ENCODE results near the gene SOX1.

The SOX1 gene

DNA sequence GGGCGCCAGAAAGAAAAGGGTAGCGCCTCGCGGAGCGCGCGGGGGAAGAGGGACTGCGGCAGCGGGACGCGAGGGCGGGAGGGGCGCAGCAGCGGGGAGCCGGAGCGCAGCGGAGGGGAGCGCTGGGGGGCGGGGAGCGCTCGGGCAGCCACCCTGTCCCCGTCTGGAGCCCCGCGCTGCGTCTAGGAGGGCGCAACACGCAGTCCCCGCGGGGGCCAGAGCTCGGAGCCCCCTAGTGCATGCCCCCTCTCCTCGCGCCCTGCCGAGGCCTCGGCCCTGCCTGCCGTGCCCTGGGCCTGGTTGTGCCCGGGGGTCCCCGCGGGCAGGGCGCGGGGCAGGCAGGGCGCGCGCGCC, 37.9 kb downstream of the SOX1 start (continued):
- TF ChIP-seq, protein P1, sequence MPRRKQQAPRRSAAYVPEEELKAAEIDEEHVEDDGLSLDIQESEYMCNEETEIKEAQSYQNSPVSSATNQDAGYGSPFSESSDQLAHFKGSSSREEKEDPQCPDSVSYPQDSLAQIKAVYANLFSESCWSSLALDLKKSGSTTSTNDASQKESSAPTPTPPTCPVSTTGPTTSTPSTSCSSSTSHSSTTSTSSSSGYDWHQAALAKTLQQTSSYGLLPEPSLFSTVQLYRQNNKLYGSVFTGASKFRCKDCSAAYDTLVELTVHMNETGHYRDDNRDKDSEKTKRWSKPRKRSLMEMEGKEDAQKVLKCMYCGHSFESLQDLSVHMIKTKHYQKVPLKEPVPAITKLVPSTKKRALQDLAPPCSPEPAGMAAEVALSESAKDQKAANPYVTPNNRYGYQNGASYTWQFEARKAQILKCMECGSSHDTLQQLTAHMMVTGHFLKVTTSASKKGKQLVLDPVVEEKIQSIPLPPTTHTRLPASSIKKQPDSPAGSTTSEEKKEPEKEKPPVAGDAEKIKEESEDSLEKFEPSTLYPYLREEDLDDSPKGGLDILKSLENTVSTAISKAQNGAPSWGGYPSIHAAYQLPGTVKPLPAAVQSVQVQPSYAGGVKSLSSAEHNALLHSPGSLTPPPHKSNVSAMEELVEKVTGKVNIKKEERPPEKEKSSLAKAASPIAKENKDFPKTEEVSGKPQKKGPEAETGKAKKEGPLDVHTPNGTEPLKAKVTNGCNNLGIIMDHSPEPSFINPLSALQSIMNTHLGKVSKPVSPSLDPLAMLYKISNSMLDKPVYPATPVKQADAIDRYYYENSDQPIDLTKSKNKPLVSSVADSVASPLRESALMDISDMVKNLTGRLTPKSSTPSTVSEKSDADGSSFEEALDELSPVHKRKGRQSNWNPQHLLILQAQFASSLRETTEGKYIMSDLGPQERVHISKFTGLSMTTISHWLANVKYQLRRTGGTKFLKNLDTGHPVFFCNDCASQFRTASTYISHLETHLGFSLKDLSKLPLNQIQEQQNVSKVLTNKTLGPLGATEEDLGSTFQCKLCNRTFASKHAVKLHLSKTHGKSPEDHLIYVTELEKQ (tag by site-specific recombination; IDR thresholded peaks at IDR 0.05; ENCODE audit: borderline replicate concordance), result no peak

GRCh38 chr13:112105244-112105681, 38.3 kb downstream of the SOX1 start:
- H3K4me1 ChIP-seq (ENCODE audit: control insufficient read depth, insufficient read depth, low read length), result peaks cover 4% of the 10 kb centered on the region
- H3K27ac ChIP-seq (ENCODE audit: extremely low read depth, low read depth, low read length), result no peak overlapping the region
- no peaks in the 10 kb centered on the region for H3K9me3 ChIP-seq (ENCODE audit: control insufficient read depth, insufficient read depth, low read depth, low read length)
- ChIA-PET CTCF (no interaction called here), POLR2A (no interaction called here)
- H3K36me3 ChIP-seq (ENCODE audit: control insufficient read depth in 2 of 2, insufficient read depth in 1 of 2, low read length in 2 of 2), result no peaks in the 10 kb centered on the region
- H3K4me3 ChIP-seq (ENCODE audit: low read depth, low read length), result no peak overlapping the region
- TF ChIP-seq ZNF184 (tag by site-specific recombination; IDR thresholded peaks at IDR 0.05) (no peak), ZNF624 (tag by site-specific recombination; IDR thresholded peaks at IDR 0.05) (no peak), ZNF391 (tag by site-specific recombination; IDR thresholded peaks at IDR 0.05; ENCODE audit: borderline replicate concordance, low read depth) (no peak), ZNF558 (tag by site-specific recombination; IDR thresholded peaks at IDR 0.05) (no peak), ZNF23 (tag by site-specific recombination; IDR thresholded peaks at IDR 0.05; ENCODE audit: borderline replicate concordance) (no peak), ZNF202 (tag by site-specific recombination; IDR thresholded peaks at IDR 0.05; ENCODE audit: borderline replicate concordance) (no peak), IKZF3 (tag by site-specific recombination; IDR thresholded peaks at IDR 0.05) (no peak), ZNF658 (tag by site-specific recombination; IDR thresholded peaks at IDR 0.05) (no peak), ZNF837 (tag by site-specific recombination; IDR thresholded peaks at IDR 0.05) (no peak), ZNF112 (tag by site-specific recombination; IDR thresholded peaks at IDR 0.05) (no peak), ZNF639 (tag by site-specific recombination; IDR thresholded peaks at IDR 0.05) (no peak), ZNF623 (tag by site-specific recombination; IDR thresholded peaks at IDR 0.05) (no peak), PRDM6 (tag by site-specific recombination; IDR thresholded peaks at IDR 0.05) (no peak)
- TF ChIP-seq, protein P1 (tag by site-specific recombination; IDR thresholded peaks at IDR 0.05; ENCODE audit: borderline replicate concordance), result no peak
- TF ChIP-seq, protein P2, sequence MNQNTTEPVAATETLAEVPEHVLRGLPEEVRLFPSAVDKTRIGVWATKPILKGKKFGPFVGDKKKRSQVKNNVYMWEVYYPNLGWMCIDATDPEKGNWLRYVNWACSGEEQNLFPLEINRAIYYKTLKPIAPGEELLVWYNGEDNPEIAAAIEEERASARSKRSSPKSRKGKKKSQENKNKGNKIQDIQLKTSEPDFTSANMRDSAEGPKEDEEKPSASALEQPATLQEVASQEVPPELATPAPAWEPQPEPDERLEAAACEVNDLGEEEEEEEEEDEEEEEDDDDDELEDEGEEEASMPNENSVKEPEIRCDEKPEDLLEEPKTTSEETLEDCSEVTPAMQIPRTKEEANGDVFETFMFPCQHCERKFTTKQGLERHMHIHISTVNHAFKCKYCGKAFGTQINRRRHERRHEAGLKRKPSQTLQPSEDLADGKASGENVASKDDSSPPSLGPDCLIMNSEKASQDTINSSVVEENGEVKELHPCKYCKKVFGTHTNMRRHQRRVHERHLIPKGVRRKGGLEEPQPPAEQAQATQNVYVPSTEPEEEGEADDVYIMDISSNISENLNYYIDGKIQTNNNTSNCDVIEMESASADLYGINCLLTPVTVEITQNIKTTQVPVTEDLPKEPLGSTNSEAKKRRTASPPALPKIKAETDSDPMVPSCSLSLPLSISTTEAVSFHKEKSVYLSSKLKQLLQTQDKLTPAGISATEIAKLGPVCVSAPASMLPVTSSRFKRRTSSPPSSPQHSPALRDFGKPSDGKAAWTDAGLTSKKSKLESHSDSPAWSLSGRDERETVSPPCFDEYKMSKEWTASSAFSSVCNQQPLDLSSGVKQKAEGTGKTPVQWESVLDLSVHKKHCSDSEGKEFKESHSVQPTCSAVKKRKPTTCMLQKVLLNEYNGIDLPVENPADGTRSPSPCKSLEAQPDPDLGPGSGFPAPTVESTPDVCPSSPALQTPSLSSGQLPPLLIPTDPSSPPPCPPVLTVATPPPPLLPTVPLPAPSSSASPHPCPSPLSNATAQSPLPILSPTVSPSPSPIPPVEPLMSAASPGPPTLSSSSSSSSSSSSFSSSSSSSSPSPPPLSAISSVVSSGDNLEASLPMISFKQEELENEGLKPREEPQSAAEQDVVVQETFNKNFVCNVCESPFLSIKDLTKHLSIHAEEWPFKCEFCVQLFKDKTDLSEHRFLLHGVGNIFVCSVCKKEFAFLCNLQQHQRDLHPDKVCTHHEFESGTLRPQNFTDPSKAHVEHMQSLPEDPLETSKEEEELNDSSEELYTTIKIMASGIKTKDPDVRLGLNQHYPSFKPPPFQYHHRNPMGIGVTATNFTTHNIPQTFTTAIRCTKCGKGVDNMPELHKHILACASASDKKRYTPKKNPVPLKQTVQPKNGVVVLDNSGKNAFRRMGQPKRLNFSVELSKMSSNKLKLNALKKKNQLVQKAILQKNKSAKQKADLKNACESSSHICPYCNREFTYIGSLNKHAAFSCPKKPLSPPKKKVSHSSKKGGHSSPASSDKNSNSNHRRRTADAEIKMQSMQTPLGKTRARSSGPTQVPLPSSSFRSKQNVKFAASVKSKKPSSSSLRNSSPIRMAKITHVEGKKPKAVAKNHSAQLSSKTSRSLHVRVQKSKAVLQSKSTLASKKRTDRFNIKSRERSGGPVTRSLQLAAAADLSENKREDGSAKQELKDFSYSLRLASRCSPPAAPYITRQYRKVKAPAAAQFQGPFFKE (tag by site-specific recombination; IDR thresholded peaks at IDR 0.05; ENCODE audit: borderline replicate concordance), result no peak
- TF ChIP-seq, protein P3, sequence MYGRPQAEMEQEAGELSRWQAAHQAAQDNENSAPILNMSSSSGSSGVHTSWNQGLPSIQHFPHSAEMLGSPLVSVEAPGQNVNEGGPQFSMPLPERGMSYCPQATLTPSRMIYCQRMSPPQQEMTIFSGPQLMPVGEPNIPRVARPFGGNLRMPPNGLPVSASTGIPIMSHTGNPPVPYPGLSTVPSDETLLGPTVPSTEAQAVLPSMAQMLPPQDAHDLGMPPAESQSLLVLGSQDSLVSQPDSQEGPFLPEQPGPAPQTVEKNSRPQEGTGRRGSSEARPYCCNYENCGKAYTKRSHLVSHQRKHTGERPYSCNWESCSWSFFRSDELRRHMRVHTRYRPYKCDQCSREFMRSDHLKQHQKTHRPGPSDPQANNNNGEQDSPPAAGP (tag by site-specific recombination; IDR thresholded peaks at IDR 0.05), result no peak
